Body of pancreas (tissue), 4 donors: Measurements from ENCODE around the gene GMDS.

Source experiments
- CTCF ChIP-seq, 7 experiments: fragments of 450-650 bp in 4 of 7; fragments of 200-600 bp in 3 of 7; sonication (generic) in 3 of 7; IDR thresholded peaks; one replicate each; pipeline ENCODE4 v1.5.1; 2016 to 2019; ENCODE audit warnings: antibody characterized with exemption in 7 of 7
- POLR2A ChIP-seq, 3 donors: fragments of 450-650 bp; IDR thresholded peaks; one replicate each; pipeline ENCODE4 v1.6.1; 2016; ENCODE audit warnings: antibody characterized with exemption in 3 of 3, mild to moderate bottlenecking in 2 of 3

GRCh38 chr6:1600063-1600763 is 645.2 kb downstream of the GMDS start:
- no peak for TF ChIP-seq CTCF (IDR thresholded peaks at IDR 0.05)
- TF ChIP-seq POLR2A (IDR thresholded peaks at IDR 0.05), result no peak
